Chondrocyte (in vitro differentiated cells): Measurements from ENCODE around the gene RPGR. TPM values are rescaled to one million over a fixed set of nuclear protein-coding genes. Genes with fewer than 3 reads are reported as not detected.

ENCODE experiments used
- DNase-seq: peaks from one replicate; pipeline ENCODE4 v3.0.0; 2021; ENCODE audit warnings: mixed read lengths, low spot score
- H3K27ac Mint-ChIP-seq: one replicate; pipeline ENCODE4 v1.8.0; 2021; ENCODE audit warnings: mild to moderate bottlenecking, moderate library complexity, mixed read lengths; ENCODE audit not compliant: unreplicated experiment
- H3K27me3 Mint-ChIP-seq: 2 replicates; pipeline ENCODE4 v1.8.0; 2021; ENCODE audit warnings: low read depth, mixed read lengths
- H3K36me3 Mint-ChIP-seq: 2 replicates; pipeline ENCODE4 v1.8.0; 2021; ENCODE audit warnings: low read depth, mixed read lengths
- H3K4me1 Mint-ChIP-seq: 2 replicates; pipeline ENCODE4 v1.8.0; 2021; ENCODE audit warnings: low read depth, mild to moderate bottlenecking, mixed read lengths
- H3K4me3 Mint-ChIP-seq: one replicate; pipeline ENCODE4 v1.8.0; 2021; ENCODE audit warnings: mild to moderate bottlenecking, moderate library complexity, mixed read lengths; ENCODE audit not compliant: unreplicated experiment
- H3K9me3 Mint-ChIP-seq: 2 replicates; pipeline ENCODE4 v1.8.0; 2021; ENCODE audit warnings: low read depth, mixed read lengths
- total RNA-seq: library from RNA; stranded (reverse); gene quantifications from 3 replicates; pipeline ENCODE4 v1.2.1, GENCODE V29; 2021
- TF ChIP-seq, protein P1 (sequence below): fragments of 200-600 bp; sonication (generic); IDR thresholded peaks from 2 replicates; pipeline ENCODE4 v1.5.0; 2021; ENCODE audit warnings: antibody characterized with exemption, mild to moderate bottlenecking, moderate library complexity

Gene RPGR
- total RNA-seq, 1 donor from 2014 or later: 3.3 TPM

DNA sequence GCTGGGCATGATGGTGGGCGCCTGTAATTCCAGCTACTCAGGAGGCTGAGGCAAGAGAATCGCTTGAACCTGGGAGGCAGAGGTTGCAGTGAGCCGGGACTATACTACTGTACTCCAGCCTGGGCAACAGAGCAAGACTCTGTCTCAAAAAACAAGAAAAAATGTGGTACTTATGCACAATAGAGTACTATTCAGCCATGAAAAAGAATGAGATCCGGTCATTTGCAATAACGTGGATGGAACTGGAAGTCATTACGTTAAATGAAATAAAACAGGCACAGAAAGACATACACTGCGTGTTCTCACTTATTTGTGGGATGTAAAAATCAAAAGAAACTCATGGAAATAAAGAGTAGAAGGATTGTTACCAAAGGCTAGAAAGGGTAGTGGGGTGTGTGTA is 12.1 kb downstream of the RPGR start:
- TF ChIP-seq, protein P1, sequence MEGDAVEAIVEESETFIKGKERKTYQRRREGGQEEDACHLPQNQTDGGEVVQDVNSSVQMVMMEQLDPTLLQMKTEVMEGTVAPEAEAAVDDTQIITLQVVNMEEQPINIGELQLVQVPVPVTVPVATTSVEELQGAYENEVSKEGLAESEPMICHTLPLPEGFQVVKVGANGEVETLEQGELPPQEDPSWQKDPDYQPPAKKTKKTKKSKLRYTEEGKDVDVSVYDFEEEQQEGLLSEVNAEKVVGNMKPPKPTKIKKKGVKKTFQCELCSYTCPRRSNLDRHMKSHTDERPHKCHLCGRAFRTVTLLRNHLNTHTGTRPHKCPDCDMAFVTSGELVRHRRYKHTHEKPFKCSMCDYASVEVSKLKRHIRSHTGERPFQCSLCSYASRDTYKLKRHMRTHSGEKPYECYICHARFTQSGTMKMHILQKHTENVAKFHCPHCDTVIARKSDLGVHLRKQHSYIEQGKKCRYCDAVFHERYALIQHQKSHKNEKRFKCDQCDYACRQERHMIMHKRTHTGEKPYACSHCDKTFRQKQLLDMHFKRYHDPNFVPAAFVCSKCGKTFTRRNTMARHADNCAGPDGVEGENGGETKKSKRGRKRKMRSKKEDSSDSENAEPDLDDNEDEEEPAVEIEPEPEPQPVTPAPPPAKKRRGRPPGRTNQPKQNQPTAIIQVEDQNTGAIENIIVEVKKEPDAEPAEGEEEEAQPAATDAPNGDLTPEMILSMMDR: no peak
- Mint-ChIP-seq H3K9me3 (peaks cover 3% of the 10 kb centered on the region), H3K36me3 (no peaks in the 10 kb centered on the region)

DNA sequence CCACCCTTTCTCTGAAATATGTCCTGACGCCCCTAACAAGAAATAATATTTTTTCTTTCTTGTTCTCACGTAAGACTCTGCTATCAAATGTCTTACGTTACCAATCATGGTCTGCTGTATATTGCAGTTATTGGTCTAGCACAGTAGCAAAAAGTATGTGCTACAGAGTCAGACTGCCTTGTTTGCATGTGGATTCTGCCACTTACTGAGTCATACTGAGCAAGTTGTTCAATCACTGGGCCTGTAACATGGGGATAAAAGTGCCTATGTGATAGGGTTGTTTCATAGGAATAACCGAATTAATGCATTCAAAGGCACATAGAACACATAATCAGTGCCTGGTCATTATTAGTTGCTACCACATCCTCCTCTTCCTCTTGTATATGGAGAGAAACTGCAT is 14.1 kb downstream of the RPGR start:
- Mint-ChIP-seq H3K27me3 (no peaks in the 10 kb centered on the region), H3K9me3 (peaks cover 3% of the 10 kb centered on the region), H3K4me1 (peaks cover 9% of the 10 kb centered on the region), H3K36me3 (no peaks in the 10 kb centered on the region), H3K4me3 (no peak overlapping the region), H3K27ac (peak overlapping the region; percentile 37)
- DNase-seq: no peak
- TF ChIP-seq, protein P1: no peak

More for the DNA sequence above, 12.1 kb downstream of the RPGR start:
- DNase-seq: no peak
- H3K4me1 Mint-ChIP-seq: peaks cover 9% of the 10 kb centered on the region
- no peak overlapping the region for H3K4me3 Mint-ChIP-seq
- no peak overlapping the region for H3K27ac Mint-ChIP-seq
- H3K27me3 Mint-ChIP-seq: no peaks in the 10 kb centered on the region

DNA sequence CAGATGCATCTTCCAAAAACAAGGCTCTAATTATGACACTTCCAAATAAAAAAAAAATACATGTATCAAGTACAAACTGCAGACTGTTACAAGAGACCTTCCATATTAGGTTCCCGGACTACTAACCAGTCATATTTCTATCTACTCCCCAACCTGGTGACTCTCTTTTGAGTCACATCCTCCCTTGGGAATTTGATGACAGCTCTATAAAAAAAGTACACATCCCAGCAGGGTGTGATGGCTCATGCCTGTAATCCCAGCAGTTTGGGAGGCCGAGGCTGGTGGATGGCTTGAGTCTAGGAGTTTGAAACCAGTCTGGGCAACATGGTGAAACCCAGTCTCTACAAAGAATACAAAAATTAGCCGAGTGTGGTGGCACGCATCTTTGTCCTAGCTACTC is 14.9 kb downstream of the RPGR start:
- no peaks in the 10 kb centered on the region for H3K36me3 Mint-ChIP-seq
- no peaks in the 10 kb centered on the region for H3K27me3 Mint-ChIP-seq
- H3K4me1 Mint-ChIP-seq: peaks cover 9% of the 10 kb centered on the region
- H3K27ac Mint-ChIP-seq: peak overlapping the region; percentile 39
- TF ChIP-seq, protein P1: no peak
- H3K4me3 Mint-ChIP-seq: no peak overlapping the region
- DNase-seq: no peak
- peaks cover 3% of the 10 kb centered on the region for H3K9me3 Mint-ChIP-seq

DNA sequence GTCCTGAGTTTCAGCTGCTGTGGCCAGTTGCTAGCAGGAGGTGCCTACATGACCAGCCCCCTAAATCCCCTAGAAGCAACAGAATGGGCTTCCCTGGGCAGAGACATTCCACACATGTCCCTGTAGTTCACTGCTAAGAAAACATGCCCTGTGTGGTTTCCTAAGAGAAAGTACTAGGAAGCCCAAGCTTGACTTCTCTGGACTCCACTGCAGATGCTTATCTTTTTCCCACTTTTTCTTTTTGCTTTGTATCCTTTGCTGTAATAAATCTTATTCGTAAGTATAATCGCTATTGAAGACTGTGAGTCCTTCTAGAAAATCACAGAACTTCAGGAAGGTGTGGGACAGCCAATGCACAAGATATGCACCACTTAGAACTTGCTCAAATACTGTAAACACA is 15.6 kb downstream of the RPGR start:
- Mint-ChIP-seq H3K9me3 (peaks cover 3% of the 10 kb centered on the region), H3K4me1 (peaks cover 9% of the 10 kb centered on the region), H3K27ac (no peak overlapping the region), H3K27me3 (no peaks in the 10 kb centered on the region), H3K4me3 (no peak overlapping the region), H3K36me3 (no peaks in the 10 kb centered on the region)
- no peak for DNase-seq
- TF ChIP-seq, protein P1: no peak

DNA sequence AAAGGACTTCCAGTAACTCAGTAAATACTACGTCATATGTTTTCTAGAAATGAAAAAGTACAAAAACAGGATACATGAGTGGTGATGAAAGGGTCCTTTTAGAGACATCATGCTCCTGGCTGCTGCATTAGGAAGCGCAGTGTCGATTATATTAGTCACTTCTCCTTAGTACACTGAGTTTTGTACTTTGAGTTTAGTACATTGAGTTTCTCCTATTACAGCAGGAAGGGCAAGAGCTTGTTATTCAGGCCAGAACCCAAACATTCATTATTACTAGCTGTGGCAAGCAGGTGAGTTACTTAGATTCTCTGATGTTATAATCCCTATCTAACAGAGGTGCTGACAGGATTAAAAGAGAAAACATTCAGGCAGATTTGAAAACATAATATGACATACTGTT is 21.3 kb downstream of the RPGR start:
- TF ChIP-seq, protein P1: no peak
- Mint-ChIP-seq H3K27me3 (no peaks in the 10 kb centered on the region), H3K27ac (no peak overlapping the region), H3K36me3 (no peaks in the 10 kb centered on the region), H3K4me3 (no peak overlapping the region), H3K9me3 (no peaks in the 10 kb centered on the region), H3K4me1 (peaks cover 3% of the 10 kb centered on the region)
- DNase-seq: no peak
